ENCODE data around the gene TTC3.
A peak's percentile ranks its signal among the peaks of the same experiment; 100 is the strongest.
"Not testable (repeated sequence)": the region's sequence is repeated elsewhere in the genome, so short reads cannot be mapped to it uniquely, and the experiment has no call there.

The TTC3 gene

DNA sequence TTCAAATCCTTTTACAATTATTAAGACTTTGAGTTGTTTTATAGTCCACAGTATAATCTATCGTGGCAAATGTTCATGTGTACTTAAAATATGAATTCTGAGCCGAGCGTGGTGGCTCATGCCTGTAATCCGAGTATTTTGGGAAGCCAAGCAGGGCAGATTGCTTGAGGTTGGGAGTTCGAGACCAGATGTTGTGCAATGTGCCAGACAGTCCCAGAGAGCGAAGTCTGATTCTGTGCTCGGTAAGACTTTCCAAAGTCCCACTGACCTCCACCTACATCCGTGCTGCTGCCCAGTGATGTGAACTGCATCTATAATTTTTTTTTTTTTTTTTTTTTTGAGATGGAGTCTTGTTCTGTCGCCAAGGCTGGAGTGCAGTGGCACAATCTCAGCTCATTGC, 141.9 kb downstream of the TTC3 start:
- no peak overlapping the region for H3K27ac ChIP-seq
- no peak overlapping the region for H3K9ac ChIP-seq (ENCODE audit: insufficient read length)
- DNase-seq (ENCODE audit: low read depth, low spot score): no peak
- no peaks in the 10 kb centered on the region for H3K9me3 ChIP-seq (ENCODE audit: low read depth, low read length)
- TF ChIP-seq FOXP2 (optimal IDR thresholded peaks at IDR 0.05; ENCODE audit: control extremely low read depth, extremely low read length, insufficient read depth): no peak
- TF ChIP-seq POLR2AphosphoS5 (IDR thresholded peaks at IDR 0.05; ENCODE audit: borderline replicate concordance, low read depth, low read length): no peak
- TF ChIP-seq EZH2 (IDR thresholded peaks at IDR 0.05): no peak
- H3K36me3 ChIP-seq (ENCODE audit: insufficient read depth, low read length): no peaks in the 10 kb centered on the region
- no peak overlapping the region for H3K4me3 ChIP-seq

DNA sequence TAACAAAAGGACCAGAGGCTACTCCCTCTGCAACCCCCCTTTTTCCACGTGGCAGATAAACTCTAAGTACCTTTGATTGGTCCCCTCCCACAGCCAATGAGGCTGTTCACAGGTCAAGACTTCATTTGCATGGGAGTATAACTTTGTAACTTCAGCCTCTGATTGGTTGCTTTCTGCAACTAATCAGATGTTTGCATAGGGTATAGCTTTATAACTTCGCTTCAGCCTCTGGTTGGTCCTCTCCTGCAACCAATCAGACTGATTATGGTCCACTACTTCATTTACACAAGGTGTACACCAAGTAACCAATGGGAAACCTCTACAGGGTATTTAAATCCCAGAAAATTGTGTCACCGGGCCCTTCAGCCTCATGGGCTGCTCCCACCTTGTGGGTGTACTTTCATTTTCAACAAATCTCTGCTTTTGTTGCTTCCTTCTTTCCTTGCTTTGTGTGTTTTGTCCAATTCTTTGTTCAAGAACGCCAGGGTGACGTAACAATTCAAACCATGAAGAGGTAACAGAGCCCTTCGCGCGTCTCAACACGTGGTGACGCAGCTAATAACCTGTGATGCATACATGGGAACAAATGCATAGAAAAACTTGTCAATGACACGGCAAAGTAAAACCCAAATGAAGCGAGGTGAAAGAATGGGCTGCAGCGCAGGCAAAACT, 146.8 kb downstream of the TTC3 start:
- TF ChIP-seq FOXP2 (optimal IDR thresholded peaks at IDR 0.05; ENCODE audit: control extremely low read depth, extremely low read length, insufficient read depth) (no peak), POLR2AphosphoS5 (IDR thresholded peaks at IDR 0.05; ENCODE audit: borderline replicate concordance, low read depth, low read length) (no peak), EZH2 (IDR thresholded peaks at IDR 0.05) (no peak)
- Histone ChIP-seq H3K4me3 (no peak overlapping the region), H3K9ac (ENCODE audit: insufficient read length) (no peak overlapping the region), H3K9me3 (ENCODE audit: low read depth, low read length) (no peaks in the 10 kb centered on the region), H3K36me3 (ENCODE audit: insufficient read depth, low read length) (peaks cover 16% of the 10 kb centered on the region), H3K27ac (no peak overlapping the region)
- no peak for DNase-seq (ENCODE audit: low read depth, low spot score)

GRCh38 chr21:37220433-37220980, 147.5 kb downstream of the TTC3 start:
- no peak overlapping the region for H3K9ac ChIP-seq (ENCODE audit: insufficient read length)

GRCh38 chr21:37220981-37221664, 148.1 kb downstream of the TTC3 start:
- TF ChIP-seq POLR2AphosphoS5 (IDR thresholded peaks at IDR 0.05; ENCODE audit: borderline replicate concordance, low read depth, low read length) (peak; percentile 80; the same call in 1 of the 2 replicates), FOXP2 (optimal IDR thresholded peaks at IDR 0.05; ENCODE audit: control extremely low read depth, extremely low read length, insufficient read depth) (no peak), EZH2 (IDR thresholded peaks at IDR 0.05) (no peak)
- peak overlapping the region; percentile 73 for H3K4me3 ChIP-seq
- H3K9me3 ChIP-seq (ENCODE audit: low read depth, low read length): no peaks in the 10 kb centered on the region
- peaks cover 29% of the 10 kb centered on the region for H3K36me3 ChIP-seq (ENCODE audit: insufficient read depth, low read length)
- H3K27ac ChIP-seq: no peak overlapping the region
- peak; percentile 40 for DNase-seq (ENCODE audit: low read depth, low spot score)
- no peak overlapping the region for H3K9ac ChIP-seq (ENCODE audit: insufficient read length)

More at GRCh38 chr21:37220433-37220980, 147.5 kb downstream of the TTC3 start:
- TF ChIP-seq FOXP2 (optimal IDR thresholded peaks at IDR 0.05; ENCODE audit: control extremely low read depth, extremely low read length, insufficient read depth) (no peak), EZH2 (IDR thresholded peaks at IDR 0.05) (no peak), POLR2AphosphoS5 (IDR thresholded peaks at IDR 0.05; ENCODE audit: borderline replicate concordance, low read depth, low read length) (no peak)
- H3K9me3 ChIP-seq (ENCODE audit: low read depth, low read length): no peaks in the 10 kb centered on the region
- peaks cover 23% of the 10 kb centered on the region for H3K36me3 ChIP-seq (ENCODE audit: insufficient read depth, low read length)
- H3K4me3 ChIP-seq: peak overlapping the region; percentile 73
- DNase-seq (ENCODE audit: low read depth, low spot score): no peak
- H3K27ac ChIP-seq: no peak overlapping the region

GRCh38 chr21:37222248-37222647, 149.2 kb downstream of the TTC3 start:
- not testable (repeated sequence) for DNase-seq (ENCODE audit: low read depth, low spot score); H3K9me3 ChIP-seq (ENCODE audit: low read depth, low read length); H3K27ac ChIP-seq; H3K4me3 ChIP-seq; H3K9ac ChIP-seq (ENCODE audit: insufficient read length)
- peaks cover 39% of the 10 kb centered on the region for H3K36me3 ChIP-seq (ENCODE audit: insufficient read depth, low read length)

DNA sequence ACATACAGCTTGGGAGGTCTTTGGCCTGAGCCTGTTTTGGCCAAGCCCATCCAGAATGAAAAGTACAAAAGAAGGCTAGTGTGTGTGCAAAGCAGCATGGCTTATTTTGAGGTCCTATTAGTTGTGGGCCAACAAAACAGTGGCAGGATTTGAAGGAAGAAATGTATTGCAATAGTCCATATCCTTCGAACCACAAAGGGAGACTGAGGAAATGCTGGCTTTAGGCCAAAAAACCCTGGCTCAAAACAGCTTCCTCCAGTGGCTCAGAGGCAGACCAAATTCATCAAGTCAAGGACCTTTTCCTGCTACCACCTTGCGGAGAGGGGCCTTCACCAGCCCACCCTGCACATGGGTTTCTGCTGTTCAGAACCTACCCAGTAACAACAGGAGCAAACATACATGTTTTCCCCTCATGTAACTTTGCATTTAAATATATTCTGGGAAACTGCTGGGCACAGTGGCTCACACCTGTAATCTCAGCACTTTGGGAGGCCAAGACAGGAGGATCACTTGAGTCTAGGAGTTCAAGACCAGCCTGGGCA, 150.8 kb downstream of the TTC3 start:
- Histone ChIP-seq H3K36me3 (ENCODE audit: insufficient read depth, low read length) (peaks cover 53% of the 10 kb centered on the region), H3K27ac (no peak overlapping the region), H3K9ac (ENCODE audit: insufficient read length) (no peak overlapping the region), H3K4me3 (no peak overlapping the region), H3K9me3 (ENCODE audit: low read depth, low read length) (no peaks in the 10 kb centered on the region)
- DNase-seq (ENCODE audit: low read depth, low spot score): no peak
- TF ChIP-seq POLR2AphosphoS5 (IDR thresholded peaks at IDR 0.05; ENCODE audit: borderline replicate concordance, low read depth, low read length) (no peak), EZH2 (IDR thresholded peaks at IDR 0.05) (no peak), FOXP2 (optimal IDR thresholded peaks at IDR 0.05; ENCODE audit: control extremely low read depth, extremely low read length, insufficient read depth) (no peak)

- Histone ChIP-seq H3K4me3 (no peak overlapping the region), H3K9me3 (ENCODE audit: low read depth, low read length) (no peaks in the 10 kb centered on the region), H3K27ac (no peak overlapping the region), H3K36me3 (ENCODE audit: insufficient read depth, low read length) (peaks cover 57% of the 10 kb centered on the region), H3K9ac (ENCODE audit: insufficient read length) (no peak overlapping the region)
- no peak for DNase-seq (ENCODE audit: low read depth, low spot score)
- no peak for TF ChIP-seq POLR2AphosphoS5 (IDR thresholded peaks at IDR 0.05; ENCODE audit: borderline replicate concordance, low read depth, low read length)
- no peak for TF ChIP-seq FOXP2 (optimal IDR thresholded peaks at IDR 0.05; ENCODE audit: control extremely low read depth, extremely low read length, insufficient read depth)
- TF ChIP-seq EZH2 (IDR thresholded peaks at IDR 0.05): no peak
Measured at GRCh38 chr21:37224861-37225839, 152.1 kb downstream of the TTC3 start.
